HG03565 (cell line): ENCODE data around the gene MFSD11.
"Not testable (repeated sequence)": the region's sequence is repeated elsewhere in the genome, so short reads cannot be mapped to it uniquely, and the experiment has no call there.

Experiments used
- ATAC-seq: cut with Tn5 transposase; IDR thresholded peaks from one replicate; pipeline ENCODE4 v1.9.1; 2021; ENCODE audit warnings: mild to moderate bottlenecking, moderate library complexity; ENCODE audit not compliant: unreplicated experiment

MFSD11 gene

GRCh38 chr17:76796081-76796480 is 58.2 kb downstream of the MFSD11 start:
- ATAC-seq = no peak

- ATAC-seq = no peak
Observed at GRCh38 chr17:76797241-76797840, 59.4 kb downstream of the MFSD11 start.

DNA sequence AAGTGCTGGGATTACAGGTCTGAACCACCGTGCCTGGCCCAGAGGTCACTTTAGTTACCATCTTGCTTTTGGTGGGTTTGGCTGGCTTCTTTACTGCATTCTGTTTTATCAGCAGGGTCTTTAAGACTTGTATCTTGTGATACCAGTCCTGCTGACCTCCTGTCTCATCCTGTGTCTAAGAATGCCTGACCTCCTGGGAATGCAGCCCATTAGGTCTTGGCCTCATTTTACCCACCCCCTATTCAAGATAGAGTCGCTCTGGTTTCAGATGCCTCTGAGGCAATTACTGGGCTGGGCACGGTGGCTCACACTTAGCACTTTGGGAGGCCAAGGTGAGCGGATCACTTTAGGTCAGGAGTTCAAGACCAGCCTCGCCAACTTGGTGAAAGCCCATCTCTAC is 63.8 kb downstream of the MFSD11 start:
- no peak for ATAC-seq

DNA sequence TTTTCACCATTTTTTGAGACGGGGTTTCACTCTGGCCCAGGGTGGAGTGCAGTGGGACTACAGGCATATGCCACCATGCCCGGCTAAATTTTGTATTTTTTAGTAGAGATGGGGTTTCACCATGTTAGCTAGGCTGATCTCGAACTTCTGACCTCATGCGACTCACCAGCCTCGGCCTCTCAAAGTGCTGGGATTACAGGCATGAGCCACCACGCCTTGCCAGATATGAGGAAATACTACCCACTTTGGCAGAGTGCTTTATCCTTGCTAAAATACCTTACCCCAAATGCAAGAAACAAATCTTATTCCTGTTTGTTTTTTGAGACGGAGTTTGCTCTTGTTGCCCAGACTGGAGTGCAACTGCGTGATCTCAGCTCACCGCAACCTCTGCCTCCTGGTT is 67.4 kb downstream of the MFSD11 start:
- ATAC-seq = no peak

DNA sequence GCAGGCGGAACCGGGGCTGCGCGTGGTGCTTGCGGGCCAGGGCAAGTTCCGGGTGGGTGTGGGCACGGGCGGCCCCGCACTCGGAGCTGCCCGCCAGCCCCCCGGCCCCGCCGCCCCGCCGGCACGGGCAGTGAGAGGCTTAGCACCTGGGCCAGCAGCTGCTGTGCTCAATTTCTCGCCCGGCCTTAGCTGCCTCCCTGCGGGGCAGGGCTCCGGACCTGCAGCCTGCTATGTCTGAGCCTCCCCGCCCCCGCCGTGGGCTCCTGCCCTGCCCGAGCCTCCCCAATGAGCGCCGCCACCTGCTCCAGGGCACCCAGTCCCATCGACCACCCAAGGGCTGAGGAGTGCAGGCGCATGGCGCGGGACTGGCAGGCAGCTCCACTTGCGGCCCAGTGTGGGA is 68.2 kb downstream of the MFSD11 start:
- ATAC-seq = not testable (repeated sequence)

DNA sequence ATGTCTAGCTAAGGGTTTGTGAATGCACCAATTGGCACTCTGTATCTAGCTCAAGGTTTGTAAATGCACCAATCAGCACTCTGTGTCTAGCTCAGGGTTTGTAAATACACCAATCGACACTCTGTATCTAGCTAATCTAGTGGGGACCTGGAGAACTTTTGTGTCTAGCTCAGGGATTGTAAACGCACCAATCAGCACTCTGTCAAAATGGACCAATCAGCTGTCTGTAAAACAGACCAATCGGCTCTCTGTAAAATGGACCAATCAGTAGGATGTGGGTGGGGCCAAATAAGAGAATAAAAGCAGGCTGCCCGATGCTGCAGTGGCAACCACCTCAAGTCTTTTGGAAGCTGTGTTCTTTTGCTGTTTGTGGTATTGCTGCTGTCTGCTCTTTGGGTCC is 68.8 kb downstream of the MFSD11 start:
- ATAC-seq = not testable (repeated sequence)

- ATAC-seq = no peak
Observed at GRCh38 chr17:76808326-76808725, 70.4 kb downstream of the MFSD11 start.

DNA sequence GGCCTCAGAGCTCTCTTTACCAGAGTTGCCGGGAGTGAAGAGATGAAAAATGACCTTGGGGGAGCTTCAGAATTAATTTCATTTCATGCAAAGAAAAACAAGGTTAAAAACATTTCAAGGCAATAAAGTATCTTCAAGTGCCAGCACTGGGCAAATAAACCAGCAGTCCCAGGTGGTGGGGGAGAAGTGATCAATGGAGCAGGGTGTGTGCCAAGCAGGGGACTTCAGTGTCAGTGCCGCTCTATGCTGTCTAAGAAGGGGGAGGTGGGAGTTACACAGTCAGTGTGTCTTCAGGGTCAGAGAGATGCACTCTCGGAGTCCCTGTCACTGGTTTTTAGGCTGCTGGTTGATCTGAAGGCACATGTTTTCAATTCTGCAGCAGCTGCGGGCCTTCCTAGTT is 73.0 kb downstream of the MFSD11 start:
- no peak for ATAC-seq

- no peak for ATAC-seq
Observed at GRCh38 chr17:76811834-76812233, 73.9 kb downstream of the MFSD11 start.

- no peak for ATAC-seq
Observed at GRCh38 chr17:76812263-76812662, 74.3 kb downstream of the MFSD11 start.

DNA sequence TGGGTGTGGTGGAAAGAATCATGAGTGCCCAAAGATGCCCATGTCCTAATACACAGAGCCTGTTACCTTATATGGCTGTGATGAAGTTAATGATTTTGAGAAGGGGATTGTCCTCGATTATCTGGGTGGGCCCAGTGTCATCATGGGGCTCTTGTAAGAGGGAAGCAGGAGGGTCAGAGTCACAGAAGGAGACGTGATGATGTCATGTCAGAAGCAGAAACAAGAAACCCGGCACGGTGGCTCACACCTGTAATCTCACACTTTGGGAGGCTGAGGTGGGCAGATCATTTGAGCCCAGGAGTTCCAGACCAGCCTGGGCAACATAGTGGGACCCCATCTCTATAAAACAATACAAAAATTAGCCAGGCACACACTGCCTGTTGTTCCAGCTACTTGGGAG is 75.0 kb downstream of the MFSD11 start:
- ATAC-seq = no peak

DNA sequence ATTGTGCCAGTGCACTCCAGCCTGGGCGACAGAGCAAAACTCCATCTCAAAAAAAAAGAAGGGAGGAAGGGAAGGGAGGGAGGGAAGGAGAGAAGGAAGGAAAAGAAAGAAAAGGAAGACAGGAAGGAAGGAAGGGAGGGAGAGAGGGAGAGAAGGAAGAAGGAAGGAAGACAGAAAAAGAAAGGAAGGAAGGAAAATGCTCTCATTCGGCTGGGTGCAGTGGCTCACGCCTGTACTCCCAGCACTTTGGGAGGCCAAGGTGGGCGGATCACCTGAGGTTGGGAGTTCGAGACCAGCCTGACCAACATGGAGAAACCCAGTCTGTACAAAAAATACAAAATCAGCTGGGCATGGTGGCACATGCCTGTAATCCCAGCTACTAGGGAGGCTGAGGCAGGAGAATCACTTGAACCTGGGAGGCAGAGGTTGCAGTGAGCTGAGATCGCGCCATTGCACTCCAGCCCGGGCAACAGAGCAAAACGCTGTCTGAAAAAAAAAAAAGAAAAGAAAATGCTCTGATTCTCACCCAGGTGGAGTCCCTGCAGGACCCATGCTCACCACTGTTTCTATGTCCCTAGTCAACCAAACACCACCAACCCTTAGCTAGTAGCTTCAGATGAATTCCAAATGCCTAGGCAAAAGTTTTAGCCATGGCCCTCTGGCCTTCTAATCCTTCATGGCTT is 78.1 kb downstream of the MFSD11 start:
- not testable (repeated sequence) for ATAC-seq

GRCh38 chr17:76816590-76817135 is 78.7 kb downstream of the MFSD11 start:
- no peak for ATAC-seq

GRCh38 chr17:76820039-76820438 is 82.1 kb downstream of the MFSD11 start:
- no peak for ATAC-seq

DNA sequence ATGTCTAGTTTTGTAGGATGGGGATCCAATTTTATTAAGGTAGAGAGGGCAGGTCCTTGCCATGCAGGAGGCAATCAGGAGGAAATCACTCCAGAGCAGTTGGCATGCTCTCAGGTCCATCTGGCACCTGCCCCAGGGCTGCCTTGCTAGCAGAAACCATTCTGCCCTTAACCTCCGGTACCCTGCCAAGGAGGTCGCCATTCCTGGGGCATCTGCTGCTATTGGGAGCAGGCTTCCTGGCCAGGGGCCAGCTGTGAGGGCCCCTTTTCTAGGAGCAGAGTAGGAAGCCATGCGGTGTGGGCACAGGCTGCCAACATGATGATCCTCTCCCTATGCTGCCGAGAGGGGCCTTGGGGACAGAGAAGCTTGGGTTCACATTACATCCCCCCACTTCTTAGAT is 82.6 kb downstream of the MFSD11 start:
- ATAC-seq = no peak

DNA sequence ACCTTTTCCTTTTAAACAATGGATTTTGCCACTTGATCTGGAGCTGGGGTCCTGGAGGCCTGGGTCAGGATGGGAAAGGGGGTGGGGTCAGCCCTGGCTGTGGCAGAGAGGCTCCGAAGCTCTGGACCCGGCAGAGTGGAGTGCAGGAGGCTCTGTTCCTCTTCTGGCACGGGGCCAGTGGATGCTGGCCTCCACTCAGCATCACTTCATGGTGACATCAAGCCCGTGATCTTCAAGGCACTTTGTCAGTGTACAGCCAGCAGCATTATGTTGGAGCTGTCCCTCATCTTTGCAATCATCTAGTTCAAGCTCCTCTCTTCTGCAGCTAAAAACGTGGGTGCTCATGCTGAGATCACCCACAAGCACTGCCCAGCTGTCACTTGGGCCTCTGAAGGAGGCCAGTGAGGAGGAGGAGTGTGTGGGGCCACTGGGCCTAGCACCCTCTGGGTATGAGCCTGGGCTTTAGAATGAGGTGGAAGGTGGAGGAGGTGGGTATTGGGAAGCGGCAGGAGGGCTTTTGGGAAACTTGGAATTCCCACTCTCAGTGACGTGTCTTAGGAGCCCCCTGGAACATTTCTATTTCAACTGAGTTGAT is 84.4 kb downstream of the MFSD11 start:
- ATAC-seq = no peak

- ATAC-seq = no peak
Observed at GRCh38 chr17:76824093-76824492, 86.2 kb downstream of the MFSD11 start.

DNA sequence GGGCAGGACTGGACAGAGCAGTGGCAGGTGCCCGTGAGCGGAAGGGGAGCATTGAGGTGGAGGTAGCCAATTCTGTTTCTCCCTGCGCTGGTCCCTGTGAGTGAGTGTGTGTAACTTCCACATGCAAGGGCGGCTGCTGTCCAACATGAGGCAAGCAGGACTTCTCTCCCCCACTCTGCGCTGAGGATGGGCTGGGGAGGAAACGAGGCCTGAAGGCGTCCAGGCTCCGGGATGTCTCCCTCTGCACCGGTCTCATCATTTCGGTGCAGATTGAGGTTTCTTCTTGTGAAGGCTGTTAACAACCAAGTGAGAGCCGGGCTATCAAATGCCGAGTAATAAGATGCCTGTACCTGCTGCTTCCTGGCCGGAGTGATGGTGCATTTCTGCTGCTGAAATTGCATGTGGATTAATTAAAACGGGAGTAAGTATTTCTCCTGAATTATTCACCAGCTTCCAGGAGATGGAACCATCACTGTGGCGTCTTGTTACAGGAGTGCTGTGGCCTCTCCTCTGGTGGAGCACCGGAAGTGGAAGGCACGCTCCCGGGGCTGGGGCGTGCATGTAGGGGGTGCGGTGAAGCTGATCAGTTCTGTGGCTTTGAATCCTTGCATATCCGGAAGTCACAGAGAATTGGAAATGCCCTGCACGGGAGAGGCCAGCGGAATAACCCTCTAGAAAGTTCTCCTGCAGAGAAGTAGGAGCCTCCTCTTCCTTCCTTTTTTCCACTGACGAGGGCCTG is 88.6 kb downstream of the MFSD11 start:
- no peak for ATAC-seq

DNA sequence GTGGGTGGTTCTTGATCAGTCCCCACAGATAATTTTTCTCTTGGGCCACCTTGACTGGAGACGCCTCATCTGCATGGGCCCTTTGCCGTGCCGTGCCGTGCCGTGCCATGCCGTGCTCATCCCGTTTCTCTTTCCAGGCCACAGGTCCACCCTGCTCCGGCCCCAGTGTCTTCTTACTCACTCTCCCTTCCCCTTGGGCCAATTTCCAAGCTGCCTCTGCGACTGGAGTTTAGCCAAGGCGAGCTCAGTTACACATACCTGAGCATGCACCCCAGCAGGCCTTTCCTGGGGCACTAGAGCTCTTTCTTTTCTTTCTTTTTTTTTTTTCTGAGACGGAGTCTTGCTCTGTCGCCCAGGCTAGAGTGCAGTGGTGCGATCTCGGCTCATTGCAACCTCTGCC is 89.8 kb downstream of the MFSD11 start:
- ATAC-seq = no peak
